ENCODE data around the gene ZMIZ1. TPM values are rescaled to one million over a fixed set of nuclear protein-coding genes. Genes with fewer than 3 reads are reported as not detected.

Gene ZMIZ1
- total RNA-seq, 1 experiment from 2014 or later = 23.5 TPM

GRCh38 chr10:79159141-79159651 is 90.4 kb downstream of the ZMIZ1 start:
- Mint-ChIP-seq H3K36me3 (ENCODE audit: insufficient read depth, unreplicated experiment) (peaks cover 18% of the 10 kb centered on the region), H3K4me3 (ENCODE audit: low read depth, unreplicated experiment) (no peak overlapping the region), H3K4me1 (ENCODE audit: low read depth, unreplicated experiment) (peaks cover 57% of the 10 kb centered on the region), H3K9me3 (ENCODE audit: low read depth, unreplicated experiment) (no peaks in the 10 kb centered on the region), H3K27ac (ENCODE audit: unreplicated experiment) (no peak overlapping the region), H3K27me3 (ENCODE audit: unreplicated experiment) (no peaks in the 10 kb centered on the region)
- no peak for DNase-seq
- BruUV-seq (replicated peaks) = no TSS peak
- CTCF ChIA-PET = no interaction called here
- intact Hi-C loops (cut with micrococcal nuclease; ENCODE audit: unreplicated experiment) = no loop called here
- no peak for TF ChIP-seq CTCF (IDR thresholded peaks at IDR 0.05; ENCODE audit: unreplicated experiment)

GRCh38 chr10:79159785-79160184 is 91.0 kb downstream of the ZMIZ1 start:
- Mint-ChIP-seq H3K27ac (ENCODE audit: unreplicated experiment) (no peak overlapping the region), H3K27me3 (ENCODE audit: unreplicated experiment) (no peaks in the 10 kb centered on the region), H3K36me3 (ENCODE audit: insufficient read depth, unreplicated experiment) (peaks cover 18% of the 10 kb centered on the region), H3K4me1 (ENCODE audit: low read depth, unreplicated experiment) (peaks cover 57% of the 10 kb centered on the region), H3K9me3 (ENCODE audit: low read depth, unreplicated experiment) (no peaks in the 10 kb centered on the region), H3K4me3 (ENCODE audit: low read depth, unreplicated experiment) (no peak overlapping the region)
- CTCF ChIA-PET = no interaction called here
- DNase-seq = no peak
- no TSS peak for BruUV-seq (replicated peaks)
- no peak for TF ChIP-seq CTCF (IDR thresholded peaks at IDR 0.05; ENCODE audit: unreplicated experiment)
- intact Hi-C loops (cut with micrococcal nuclease; ENCODE audit: unreplicated experiment) = no loop called here

GRCh38 chr10:79160191-79160590 is 91.4 kb downstream of the ZMIZ1 start:
- Mint-ChIP-seq H3K36me3 (ENCODE audit: insufficient read depth, unreplicated experiment) (peaks cover 18% of the 10 kb centered on the region), H3K27ac (ENCODE audit: unreplicated experiment) (no peak overlapping the region), H3K27me3 (ENCODE audit: unreplicated experiment) (no peaks in the 10 kb centered on the region), H3K4me3 (ENCODE audit: low read depth, unreplicated experiment) (no peak overlapping the region), H3K9me3 (ENCODE audit: low read depth, unreplicated experiment) (no peaks in the 10 kb centered on the region), H3K4me1 (ENCODE audit: low read depth, unreplicated experiment) (peaks cover 55% of the 10 kb centered on the region)
- BruUV-seq (replicated peaks) = no TSS peak
- intact Hi-C loops (cut with micrococcal nuclease; ENCODE audit: unreplicated experiment) = no loop called here
- CTCF ChIA-PET = no interaction called here
- no peak for DNase-seq
- TF ChIP-seq CTCF (IDR thresholded peaks at IDR 0.05; ENCODE audit: unreplicated experiment) = no peak

- H3K36me3 Mint-ChIP-seq (ENCODE audit: insufficient read depth, unreplicated experiment) = peaks cover 12% of the 10 kb centered on the region
- no peak for DNase-seq
- no peaks in the 10 kb centered on the region for H3K27me3 Mint-ChIP-seq (ENCODE audit: unreplicated experiment)
- H3K27ac Mint-ChIP-seq (ENCODE audit: unreplicated experiment) = no peak overlapping the region
- TF ChIP-seq CTCF (IDR thresholded peaks at IDR 0.05; ENCODE audit: unreplicated experiment) = no peak
- H3K4me3 Mint-ChIP-seq (ENCODE audit: low read depth, unreplicated experiment) = no peak overlapping the region
- BruUV-seq (replicated peaks) = no TSS peak
- intact Hi-C loops (cut with micrococcal nuclease; ENCODE audit: unreplicated experiment) = no loop called here
- CTCF ChIA-PET = no interaction called here
- H3K4me1 Mint-ChIP-seq (ENCODE audit: low read depth, unreplicated experiment) = peaks cover 50% of the 10 kb centered on the region
- H3K9me3 Mint-ChIP-seq (ENCODE audit: low read depth, unreplicated experiment) = no peaks in the 10 kb centered on the region
These were observed 92.8 kb downstream of the ZMIZ1 start for GRCh38 chr10:79161557-79161956.

All from Calu3 (cell line).